ENCODE measurements around the gene SLC25A21. TPM values are rescaled to one million over a fixed set of nuclear protein-coding genes. Genes with fewer than 3 reads are reported as not detected.

The SLC25A21 gene
- total and polyA plus RNA-seq, 2 of the 13 experiments (the other 11 are each of a cell fraction or from before 2014, with no cell fraction given), result 1.9 to 2.9 TPM

DNA sequence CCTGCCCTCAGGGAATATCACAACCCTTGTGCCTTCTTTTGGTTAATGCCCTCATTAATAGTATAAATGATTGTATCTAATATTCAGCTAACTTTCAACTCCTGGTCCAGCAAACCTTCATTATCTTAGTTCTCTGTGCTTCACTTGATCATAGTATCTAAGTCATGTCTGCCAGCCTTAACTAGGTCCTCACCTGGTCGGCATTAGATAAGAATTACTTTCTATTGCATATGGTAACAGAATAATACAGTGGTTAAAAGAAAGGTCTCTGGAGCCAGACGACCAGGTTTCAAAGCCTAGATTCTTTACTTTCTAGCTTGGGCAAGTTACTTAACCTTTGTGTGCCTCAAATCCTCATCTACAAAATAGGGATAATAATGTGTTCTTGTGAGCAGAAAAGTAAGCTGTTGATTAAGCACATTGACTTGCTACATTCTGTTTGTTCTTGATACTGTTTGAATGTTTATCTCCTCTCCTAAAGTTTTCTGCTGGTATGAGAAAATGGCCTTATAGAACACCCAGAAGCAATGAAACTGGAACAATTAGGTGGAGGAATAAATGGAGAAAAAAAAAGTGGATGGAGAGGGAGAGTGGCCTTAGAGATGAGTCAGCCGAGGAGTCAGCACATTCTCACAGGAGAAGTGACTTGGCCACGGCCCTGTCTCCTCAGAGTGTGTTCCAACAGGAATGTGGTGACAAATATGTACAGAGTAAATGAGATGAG lies 176.1 kb downstream of the SLC25A21 start:
- H3K27ac ChIP-seq (ENCODE audit: extremely low read length, insufficient read depth, low read length), result no peak overlapping the region
- H3K9ac ChIP-seq (ENCODE audit: insufficient read depth, low read depth, low read length), result no peak overlapping the region
- ChIA-PET POLR2A (no interaction called here), CTCF (ENCODE audit: low intra/inter-chr PET ratio, low total read pairs) (no interaction called here)
- H3K4me2 ChIP-seq (ENCODE audit: low read depth, low read length), result no peak overlapping the region
- H3K4me3 ChIP-seq (replicated peaks in 1 of 3; ENCODE audit: insufficient read depth in 1 of 3, low read depth in 2 of 3, low read length in 3 of 3), result no peak overlapping the region
- H4K20me1 ChIP-seq (ENCODE audit: insufficient read depth, low read length), result no peaks in the 10 kb centered on the region
- ATAC-seq, result peak; percentile 42; the same call in 1 of the 3 replicates
- FAIRE-seq, result no peak
- no peaks in the 10 kb centered on the region for H3K4me1 ChIP-seq (ENCODE audit: insufficient read depth, low read length)
- no peaks in the 10 kb centered on the region for H3K27me3 ChIP-seq (ENCODE audit: control insufficient read depth in 1 of 2, insufficient read depth in 2 of 2, low read length in 2 of 2)
- H3K36me3 ChIP-seq (replicated peaks in 1 of 2; ENCODE audit: control insufficient read depth in 1 of 2, insufficient read depth in 2 of 2, low read length in 2 of 2), result no peaks in the 10 kb centered on the region
- in situ Hi-C loops (cut with HindIII; ENCODE audit: extremely low pct_ligation_motif_present, low pct_unique_long_range_greater_than_20kb), result no loop called here
- H3K9me3 ChIP-seq (ENCODE audit: low read length), result no peaks in the 10 kb centered on the region
- H2AFZ ChIP-seq (ENCODE audit: low read length), result no peak overlapping the region
- DNase-seq (ENCODE audit: low spot score), result no peak
- BruUV-seq (replicated peaks), result no TSS peak
- 10% methylated on average over 4 of the region's 4 CpGs for WGBS (ENCODE audit: low lambda C conversion rate)
- TF ChIP-seq KDM3A (CRISPR knock-in tag; IDR thresholded peaks at IDR 0.05; ENCODE audit: low read depth) (no peak), SP5 (CRISPR knock-in tag; IDR thresholded peaks at IDR 0.05; ENCODE audit: borderline replicate concordance, low read depth) (no peak), AGO2 (optimal IDR thresholded peaks at IDR 0.05; ENCODE audit: low read depth, low read length) (no peak), SUZ12 (IDR thresholded peaks at IDR 0.05; ENCODE audit: low read depth, low read length) (no peak), RORA (CRISPR knock-in tag; IDR thresholded peaks at IDR 0.05) (no peak), ZNF572 (CRISPR knock-in tag; IDR thresholded peaks at IDR 0.05) (no peak), ZNF17 (CRISPR knock-in tag; IDR thresholded peaks at IDR 0.05) (no peak), KDM2A (CRISPR knock-in tag; IDR thresholded peaks at IDR 0.05; ENCODE audit: borderline replicate concordance, low read depth) (no peak), PPARG (CRISPR knock-in tag; conservative IDR thresholded peaks at IDR 0.05) (no peak), POGZ (CRISPR knock-in tag; IDR thresholded peaks at IDR 0.05) (no peak), ZNF670 (CRISPR knock-in tag; IDR thresholded peaks at IDR 0.05; ENCODE audit: borderline replicate concordance) (no peak), SNRNP70 (IDR thresholded peaks at IDR 0.05; ENCODE audit: low read depth, low read length) (no peak), HNRNPUL1 (IDR thresholded peaks at IDR 0.05; ENCODE audit: low read depth, low read length) (no peak), ZNF839 (CRISPR knock-in tag; IDR thresholded peaks at IDR 0.05; ENCODE audit: borderline replicate concordance) (no peak), PHF20 (CRISPR knock-in tag; IDR thresholded peaks at IDR 0.05) (no peak), SPEN (CRISPR knock-in tag; IDR thresholded peaks at IDR 0.05; ENCODE audit: low read depth) (no peak)
- TF ChIP-seq, protein P1, sequence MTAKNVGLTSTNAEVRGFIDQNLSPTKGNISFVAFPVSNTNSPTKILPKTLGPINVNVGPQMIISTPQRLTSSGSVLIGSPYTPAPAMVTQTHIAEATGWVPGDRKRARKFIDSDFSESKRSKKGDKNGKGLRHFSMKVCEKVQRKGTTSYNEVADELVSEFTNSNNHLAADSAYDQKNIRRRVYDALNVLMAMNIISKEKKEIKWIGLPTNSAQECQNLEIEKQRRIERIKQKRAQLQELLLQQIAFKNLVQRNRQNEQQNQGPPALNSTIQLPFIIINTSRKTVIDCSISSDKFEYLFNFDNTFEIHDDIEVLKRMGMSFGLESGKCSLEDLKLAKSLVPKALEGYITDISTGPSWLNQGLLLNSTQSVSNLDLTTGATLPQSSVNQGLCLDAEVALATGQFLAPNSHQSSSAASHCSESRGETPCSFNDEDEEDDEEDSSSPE (CRISPR knock-in tag; IDR thresholded peaks at IDR 0.05), result no peak
- TF ChIP-seq, protein P2, sequence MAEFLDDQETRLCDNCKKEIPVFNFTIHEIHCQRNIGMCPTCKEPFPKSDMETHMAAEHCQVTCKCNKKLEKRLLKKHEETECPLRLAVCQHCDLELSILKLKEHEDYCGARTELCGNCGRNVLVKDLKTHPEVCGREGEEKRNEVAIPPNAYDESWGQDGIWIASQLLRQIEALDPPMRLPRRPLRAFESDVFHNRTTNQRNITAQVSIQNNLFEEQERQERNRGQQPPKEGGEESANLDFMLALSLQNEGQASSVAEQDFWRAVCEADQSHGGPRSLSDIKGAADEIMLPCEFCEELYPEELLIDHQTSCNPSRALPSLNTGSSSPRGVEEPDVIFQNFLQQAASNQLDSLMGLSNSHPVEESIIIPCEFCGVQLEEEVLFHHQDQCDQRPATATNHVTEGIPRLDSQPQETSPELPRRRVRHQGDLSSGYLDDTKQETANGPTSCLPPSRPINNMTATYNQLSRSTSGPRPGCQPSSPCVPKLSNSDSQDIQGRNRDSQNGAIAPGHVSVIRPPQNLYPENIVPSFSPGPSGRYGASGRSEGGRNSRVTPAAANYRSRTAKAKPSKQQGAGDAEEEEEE (CRISPR knock-in tag; IDR thresholded peaks at IDR 0.05; ENCODE audit: borderline replicate concordance), result no peak
- TF ChIP-seq, protein P3, sequence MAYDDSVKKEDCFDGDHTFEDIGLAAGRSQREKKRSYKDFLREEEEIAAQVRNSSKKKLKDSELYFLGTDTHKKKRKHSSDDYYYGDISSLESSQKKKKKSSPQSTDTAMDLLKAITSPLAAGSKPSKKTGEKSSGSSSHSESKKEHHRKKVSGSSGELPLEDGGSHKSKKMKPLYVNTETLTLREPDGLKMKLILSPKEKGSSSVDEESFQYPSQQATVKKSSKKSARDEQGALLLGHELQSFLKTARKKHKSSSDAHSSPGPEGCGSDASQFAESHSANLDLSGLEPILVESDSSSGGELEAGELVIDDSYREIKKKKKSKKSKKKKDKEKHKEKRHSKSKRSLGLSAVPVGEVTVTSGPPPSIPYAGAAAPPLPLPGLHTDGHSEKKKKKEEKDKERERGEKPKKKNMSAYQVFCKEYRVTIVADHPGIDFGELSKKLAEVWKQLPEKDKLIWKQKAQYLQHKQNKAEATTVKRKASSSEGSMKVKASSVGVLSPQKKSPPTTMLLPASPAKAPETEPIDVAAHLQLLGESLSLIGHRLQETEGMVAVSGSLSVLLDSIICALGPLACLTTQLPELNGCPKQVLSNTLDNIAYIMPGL (CRISPR knock-in tag; IDR thresholded peaks at IDR 0.05; ENCODE audit: borderline replicate concordance in 1 of 2, low read depth in 1 of 2), result no peak
- intact Hi-C loops (cut with micrococcal nuclease; ENCODE audit: unreplicated experiment), result no loop called here
- no peaks in the 10 kb centered on the region for H3K79me2 ChIP-seq (ENCODE audit: insufficient read depth, low read length)
